Regular cardiac myocyte (primary cell): Measurements from ENCODE around the gene ANXA5. TPM values are rescaled to one million over a fixed set of nuclear protein-coding genes. Genes with fewer than 3 reads are reported as not detected.

Experiments used
- total RNA-seq: library from RNA; depleted of rRNA; stranded (reverse); fragments of >200 nt; gene quantifications from 2 replicates; pipeline ENCODE4 v1.2.3, GENCODE V29; 2014

The ANXA5 gene
- 1,122 and 1,336 TPM in 2 replicates for total RNA-seq

GRCh38 chr4:121696581-121697461 is at the start of gene ANXA5:
TSS of gene ANXA5 (minus strand) at chr4:121696980. CDS start at chr4:121696589, 391 bp downstream.

Other genes starting within 250 kb of the ANXA5 start
- 0.38 and 3.4 TPM in 2 replicates for gene SMIM43, start 68.2 kb upstream of the ANXA5 start, total RNA-seq
- gene EXOSC9, start 104.3 kb upstream of the ANXA5 start, total RNA-seq = 30.7 and 59.6 TPM in 2 replicates
- 9.6 and 97.6 TPM in 2 replicates for gene CCNA2, start 126.9 kb upstream of the ANXA5 start, total RNA-seq
- 22.8 and 27.9 TPM in 2 replicates for gene BBS7, start 173.5 kb upstream of the ANXA5 start, total RNA-seq